ENCODE data around the gene MICB. TPM values are rescaled to one million over a fixed set of nuclear protein-coding genes. Genes with fewer than 3 reads are reported as not detected.

The MICB gene
- polyA plus RNA-seq, 5 donors, result 0.75 to 3.3 (median 1.8) TPM

DNA sequence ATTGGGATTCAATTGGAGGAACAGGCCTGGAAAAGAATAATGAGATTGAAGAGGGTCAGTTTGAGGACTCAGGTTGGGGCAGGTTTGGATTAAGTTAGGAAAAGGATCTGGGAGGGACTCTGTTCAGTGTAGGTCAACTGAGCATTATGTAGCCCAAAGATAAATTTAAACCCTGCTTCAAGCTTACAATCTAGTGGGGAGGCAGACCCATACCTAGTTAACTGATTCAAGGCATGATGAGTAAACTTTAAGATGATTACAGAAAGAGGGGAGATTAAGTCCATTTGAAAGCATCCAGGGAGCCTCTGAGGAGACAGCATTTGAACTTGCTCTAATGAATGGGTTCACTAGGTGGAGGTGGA lies 62.7 kb downstream of the MICB start:
- no peak for DNase-seq

Other genes with a start within 250 kb of the MICB start
- 100 to 1,000 TPM; 111 to 340 (median 134) TPM for gene HLA-C, start 226.1 kb upstream of the MICB start, polyA plus RNA-seq (ENCODE audit: insufficient read depth in 1 of 5, insufficient read length in 5 of 5, low replicate concordance in 1 of 5)
- gene HLA-B, start 141.0 kb upstream of the MICB start, polyA plus RNA-seq (ENCODE audit: insufficient read depth in 1 of 5, insufficient read length in 5 of 5, low replicate concordance in 1 of 5), result 100 to 1,000 TPM; 302 to 419 (median 365) TPM
- gene MICA, start 94.5 kb upstream of the MICB start, polyA plus RNA-seq (ENCODE audit: insufficient read depth in 1 of 5, insufficient read length in 5 of 5, low replicate concordance in 1 of 5), result 10 to 100 TPM; 12.8 to 16.5 (median 15.5) TPM
- gene MCCD1, start 30.8 kb downstream of the MICB start, polyA plus RNA-seq (ENCODE audit: insufficient read depth in 1 of 5, insufficient read length in 5 of 5, low replicate concordance in 1 of 5), result under 1 TPM in 1 of 5 donors, not detected in 4; 0.16 TPM
- gene DDX39B, start 43.9 kb downstream of the MICB start, polyA plus RNA-seq (ENCODE audit: insufficient read depth in 1 of 5, insufficient read length in 5 of 5, low replicate concordance in 1 of 5), result 100 to 1,000 TPM; 573 to 737 (median 621) TPM
- gene ATP6V1G2, start 48.5 kb downstream of the MICB start, polyA plus RNA-seq (ENCODE audit: insufficient read depth in 1 of 5, insufficient read length in 5 of 5, low replicate concordance in 1 of 5), result 1 to 10 TPM; 2.6 to 6.4 (median 4.1) TPM
- gene NFKBIL1, start 49.5 kb downstream of the MICB start, polyA plus RNA-seq (ENCODE audit: insufficient read depth in 1 of 5, insufficient read length in 5 of 5, low replicate concordance in 1 of 5), result 10 to 100 TPM; 16.7 to 26.2 (median 20.0) TPM
- gene LTA, start 74.1 kb downstream of the MICB start, polyA plus RNA-seq (ENCODE audit: insufficient read depth in 1 of 5, insufficient read length in 5 of 5, low replicate concordance in 1 of 5), result under 1 TPM; 0.16 to 0.52 (median 0.35) TPM
- under 1 TPM in 4 of 5 donors, not detected in 1; 0.21 to 0.48 (median 0.23) TPM for gene TNF, start 77.4 kb downstream of the MICB start, polyA plus RNA-seq (ENCODE audit: insufficient read depth in 1 of 5, insufficient read length in 5 of 5, low replicate concordance in 1 of 5)
- gene LTB, start 84.3 kb downstream of the MICB start, polyA plus RNA-seq (ENCODE audit: insufficient read depth in 1 of 5, insufficient read length in 5 of 5, low replicate concordance in 1 of 5), result 1 to 10 TPM; 2.4 to 4.7 (median 2.5) TPM
- 1 to 10 TPM; 5.4 to 9.2 (median 6.6) TPM for gene LST1, start 88.1 kb downstream of the MICB start, polyA plus RNA-seq (ENCODE audit: insufficient read depth in 1 of 5, insufficient read length in 5 of 5, low replicate concordance in 1 of 5)
- gene NCR3, start 94.9 kb downstream of the MICB start, polyA plus RNA-seq (ENCODE audit: insufficient read depth in 1 of 5, insufficient read length in 5 of 5, low replicate concordance in 1 of 5), result under 1 TPM in 4 of 5 donors, not detected in 1; 0.21 to 0.73 (median 0.39) TPM
- 10 to 100 TPM; 18.6 to 25.9 (median 21.7) TPM for gene AIF1, start 117.1 kb downstream of the MICB start, polyA plus RNA-seq (ENCODE audit: insufficient read depth in 1 of 5, insufficient read length in 5 of 5, low replicate concordance in 1 of 5)
- gene PRRC2A, start 122.6 kb downstream of the MICB start, polyA plus RNA-seq (ENCODE audit: insufficient read depth in 1 of 5, insufficient read length in 5 of 5, low replicate concordance in 1 of 5), result 100 to 1,000 TPM; 128 to 193 (median 141) TPM
- gene BAG6, start 154.5 kb downstream of the MICB start, polyA plus RNA-seq (ENCODE audit: insufficient read depth in 1 of 5, insufficient read length in 5 of 5, low replicate concordance in 1 of 5), result 100 to 1,000 TPM; 171 to 262 (median 214) TPM
- 10 to 100 TPM in 1 of 5 donors, 1 to 10 TPM in 4; 4.5 to 12.0 (median 6.3) TPM for gene APOM, start 157.7 kb downstream of the MICB start, polyA plus RNA-seq (ENCODE audit: insufficient read depth in 1 of 5, insufficient read length in 5 of 5, low replicate concordance in 1 of 5)
- gene C6orf47, start 162.6 kb downstream of the MICB start, polyA plus RNA-seq (ENCODE audit: insufficient read depth in 1 of 5, insufficient read length in 5 of 5, low replicate concordance in 1 of 5), result 10 to 100 TPM; 15.3 to 19.6 (median 16.6) TPM
- 10 to 100 TPM; 17.9 to 23.6 (median 21.5) TPM for gene GPANK1, start 166.9 kb downstream of the MICB start, polyA plus RNA-seq (ENCODE audit: insufficient read depth in 1 of 5, insufficient read length in 5 of 5, low replicate concordance in 1 of 5)
- 100 to 1,000 TPM; 172 to 193 (median 189) TPM for gene CSNK2B, start 167.9 kb downstream of the MICB start, polyA plus RNA-seq (ENCODE audit: insufficient read depth in 1 of 5, insufficient read length in 5 of 5, low replicate concordance in 1 of 5)
- gene LY6G5B, start 171.8 kb downstream of the MICB start, polyA plus RNA-seq (ENCODE audit: insufficient read depth in 1 of 5, insufficient read length in 5 of 5, low replicate concordance in 1 of 5), result 10 to 100 TPM; 24.1 to 40.6 (median 31.2) TPM
- gene LY6G5C, start 182.9 kb downstream of the MICB start, polyA plus RNA-seq (ENCODE audit: insufficient read depth in 1 of 5, insufficient read length in 5 of 5, low replicate concordance in 1 of 5), result 1 to 10 TPM; 2.7 to 5.0 (median 4.4) TPM
- gene ABHD16A, start 205.2 kb downstream of the MICB start, polyA plus RNA-seq (ENCODE audit: insufficient read depth in 1 of 5, insufficient read length in 5 of 5, low replicate concordance in 1 of 5), result 10 to 100 TPM; 48.7 to 64.2 (median 59.9) TPM
- 1 to 10 TPM in 3 of 5 donors, under 1 TPM in 1, not detected in 1; 0.88 to 1.5 (median 1.2) TPM for gene LY6G6F, start 208.7 kb downstream of the MICB start, polyA plus RNA-seq (ENCODE audit: insufficient read depth in 1 of 5, insufficient read length in 5 of 5, low replicate concordance in 1 of 5)
- under 1 TPM in 3 of 5 donors, not detected in 2; 0.48 to 0.88 (median 0.80) TPM for gene LY6G6D, start 217.2 kb downstream of the MICB start, polyA plus RNA-seq (ENCODE audit: insufficient read depth in 1 of 5, insufficient read length in 5 of 5, low replicate concordance in 1 of 5)
- gene LY6G6C, start 223.6 kb downstream of the MICB start, polyA plus RNA-seq (ENCODE audit: insufficient read depth in 1 of 5, insufficient read length in 5 of 5, low replicate concordance in 1 of 5), result under 1 TPM; 0.39 to 0.93 (median 0.65) TPM
- gene MPIG6B, start 225.2 kb downstream of the MICB start, polyA plus RNA-seq (ENCODE audit: insufficient read depth in 1 of 5, insufficient read length in 5 of 5, low replicate concordance in 1 of 5), result 1 to 10 TPM; 2.4 to 3.8 (median 3.0) TPM
- gene DDAH2, start 231.2 kb downstream of the MICB start, polyA plus RNA-seq (ENCODE audit: insufficient read depth in 1 of 5, insufficient read length in 5 of 5, low replicate concordance in 1 of 5), result 100 to 1,000 TPM; 137 to 213 (median 159) TPM
- 100 to 1,000 TPM; 265 to 287 (median 272) TPM for gene CLIC1, start 238.4 kb downstream of the MICB start, polyA plus RNA-seq (ENCODE audit: insufficient read depth in 1 of 5, insufficient read length in 5 of 5, low replicate concordance in 1 of 5)
- gene MSH5, start 241.9 kb downstream of the MICB start, polyA plus RNA-seq (ENCODE audit: insufficient read depth in 1 of 5, insufficient read length in 5 of 5, low replicate concordance in 1 of 5), result 10 to 100 TPM; 27.3 to 45.6 (median 29.6) TPM

Measured in right lung (tissue), 5 donors.